H1 (cell line): Measurements from ENCODE around the gene CUL9. TPM values are rescaled to one million over a fixed set of nuclear protein-coding genes. Genes with fewer than 3 reads are reported as not detected.

ENCODE experiments used
- CTCF ChIA-PET: fragments of 300-600 bp; sonication (Branson Sonifier 250); formaldehyde crosslinking; loops from one replicate; lab custom pipeline; 2021; ENCODE audit not compliant: partially characterized antibody; lab: Charles Lee
- POLR2A ChIA-PET: fragments of 300-600 bp; sonication (Branson Sonifier 250); formaldehyde crosslinking; loops from one replicate; lab custom pipeline; 2021; ENCODE audit warnings: inconsistent platforms; ENCODE audit not compliant: partially characterized antibody; lab: Charles Lee
- DNase-seq, 2 experiments: peaks; one replicate each; pipeline versions ENCODE4 v3.0.0 to v3.0.0-alpha.2; 2010 to 2022; ENCODE audit warnings: low spot score in 2 of 2, low read depth in 1 of 2, mixed read lengths in 1 of 2
- FAIRE-seq: peaks from 2 replicates; lab custom pipeline; 2011; peaks lifted over from hg19 to GRCh38; lab: Jason Lieb, UNC
- H2AFZ ChIP-seq: 2 replicates; pipeline ENCODE4 v1.8.1; 2012; ENCODE audit warnings: low read length, inconsistent platforms
- H2AK5ac ChIP-seq: 2 replicates; pipeline ENCODE4 v1.6.1; 2013; ENCODE audit warnings: low read depth, low read length
- H2BK120ac ChIP-seq: replicated peaks from 2 replicates; pipeline ENCODE3; 2013; ENCODE audit warnings: low read depth, low read length, inconsistent platforms
- H2BK12ac ChIP-seq: 2 replicates; pipeline ENCODE4 v1.6.1; 2013; ENCODE audit warnings: low read depth, low read length
- H2BK15ac ChIP-seq: 2 replicates; pipeline ENCODE4 v1.6.1; 2013; ENCODE audit warnings: low read length
- H2BK20ac ChIP-seq: 2 replicates; pipeline ENCODE4 v1.6.1; 2013; ENCODE audit warnings: low read length
- H2BK5ac ChIP-seq: 2 replicates; pipeline ENCODE4 v1.6.1; 2013; ENCODE audit warnings: low read depth, low read length
- H3K14ac ChIP-seq: 2 replicates; pipeline ENCODE4 v1.6.1; 2013; ENCODE audit warnings: inconsistent platforms; ENCODE audit not compliant: insufficient read length
- H3K18ac ChIP-seq: 2 replicates; pipeline ENCODE4 v1.6.1; 2013; ENCODE audit warnings: low read length; ENCODE audit errors: extremely low read depth
- H3K23ac ChIP-seq: 2 replicates; pipeline ENCODE4 v1.6.1; 2013; ENCODE audit warnings: inconsistent platforms; ENCODE audit not compliant: insufficient read length
- H3K23me2 ChIP-seq: 2 replicates; pipeline ENCODE4 v1.6.1; 2013; ENCODE audit warnings: low read depth, low read length
- H3K27ac ChIP-seq: 2 replicates; pipeline ENCODE4 v1.6.1; 2011; ENCODE audit warnings: low read depth, low read length, inconsistent platforms
- H3K27me3 ChIP-seq, 4 experiments: replicated peaks in 1 of 4; 1 replicate in 1 of 4; 2 replicates in 3 of 4; pipeline versions ENCODE4 v1.6.1 to v1.8.1; 2011 to 2013; ENCODE audit warnings: low read length in 3 of 4, mild to moderate bottlenecking in 3 of 4, inconsistent platforms in 2 of 4, mixed read lengths in 2 of 4, moderate library complexity in 1 of 4; ENCODE audit not compliant: control insufficient read depth in 3 of 4, insufficient read depth in 3 of 4; ENCODE audit errors: extremely low read depth in 1 of 4
- H3K36me3 ChIP-seq, 4 experiments: 2 replicates each; pipeline versions ENCODE4 v1.6.1 to v1.8.1; 2011 to 2013; ENCODE audit warnings: mild to moderate bottlenecking in 4 of 4, low read length in 3 of 4, moderate library complexity in 2 of 4, control low read depth in 1 of 4, inconsistent platforms in 1 of 4; ENCODE audit not compliant: insufficient read depth in 4 of 4, control insufficient read depth in 2 of 4
- H3K4ac ChIP-seq: replicated peaks from 2 replicates; pipeline ENCODE3; 2013; ENCODE audit warnings: low read length, low read depth, mixed read lengths, inconsistent platforms; ENCODE audit not compliant: insufficient read length
- H3K4me1 ChIP-seq, 4 experiments: replicated peaks in 1 of 4; 1 replicate in 1 of 4; 2 replicates in 3 of 4; pipeline versions ENCODE4 v1.6.1 to v1.8.1; 2011 to 2013; ENCODE audit warnings: low read length in 3 of 4, inconsistent platforms in 2 of 4, mixed read lengths in 1 of 4; ENCODE audit not compliant: insufficient read depth in 4 of 4, control insufficient read depth in 3 of 4
- H3K4me2 ChIP-seq, 2 experiments: 2 replicates each; pipeline versions ENCODE4 v1.6.1 to v1.8.1; 2011 to 2013; ENCODE audit warnings: low read depth in 2 of 2, low read length in 2 of 2, control low read depth in 1 of 2, inconsistent platforms in 1 of 2, mild to moderate bottlenecking in 1 of 2; ENCODE audit not compliant: insufficient read depth in 1 of 2
- H3K4me3 ChIP-seq, 4 experiments: fragments of 200-600, 300-600 bp in 1 of 4; sonication (generic), shearing (Covaris generic), sonication (Bioruptor Twin) in 1 of 4; 2 replicates each; pipeline versions ENCODE4 v1.5.1 to v1.8.1; 2011 to 2016; ENCODE audit warnings: low read length in 4 of 4, low read depth in 3 of 4, control low read depth in 2 of 4, inconsistent platforms in 2 of 4, mild to moderate bottlenecking in 2 of 4, mixed read lengths in 1 of 4, moderate library complexity in 1 of 4; ENCODE audit not compliant: insufficient read depth in 2 of 4; ENCODE audit errors: extremely low read depth in 1 of 4
- H3K56ac ChIP-seq: replicated peaks from 2 replicates; pipeline ENCODE3; 2013; ENCODE audit warnings: low read depth, mild to moderate bottlenecking, mixed read lengths, low read length, inconsistent platforms; ENCODE audit not compliant: insufficient read length
- H3K79me1 ChIP-seq: 2 replicates; pipeline ENCODE4 v1.6.1; 2013; ENCODE audit warnings: low read depth, low read length, control low read depth
- H3K79me2 ChIP-seq, 2 experiments: 2 replicates each; pipeline versions ENCODE4 v1.6.1 to v1.8.1; 2012 to 2013; ENCODE audit warnings: low read length in 2 of 2, mild to moderate bottlenecking in 2 of 2, inconsistent platforms in 1 of 2; ENCODE audit not compliant: insufficient read depth in 2 of 2, control insufficient read depth in 1 of 2
- H3K9ac ChIP-seq, 4 experiments: replicated peaks in 1 of 4; 1 replicate in 1 of 4; 2 replicates in 3 of 4; pipeline versions ENCODE4 v1.6.1 to v1.8.1; 2011 to 2013; ENCODE audit warnings: low read depth in 3 of 4, low read length in 3 of 4, control low read depth in 2 of 4, mild to moderate bottlenecking in 2 of 4, moderate library complexity in 2 of 4, inconsistent platforms in 1 of 4; ENCODE audit errors: extremely low read depth in 1 of 4
- H3K9me3 ChIP-seq, 2 experiments: 2 replicates each; pipeline versions ENCODE4 v1.6.1 to v1.8.1; 2012 to 2013; ENCODE audit warnings: mild to moderate bottlenecking in 2 of 2, moderate library complexity in 2 of 2, control low read depth in 1 of 2, inconsistent platforms in 1 of 2, low read depth in 1 of 2, low read length in 1 of 2, mixed read lengths in 1 of 2; ENCODE audit not compliant: insufficient read depth in 2 of 2
- H4K20me1 ChIP-seq, 2 experiments: replicated peaks in 1 of 2; 2 replicates each; pipeline versions ENCODE3 to v1.8.1; 2011 to 2013; ENCODE audit warnings: inconsistent platforms in 2 of 2, low read length in 2 of 2, mild to moderate bottlenecking in 1 of 2; ENCODE audit not compliant: insufficient read depth in 2 of 2, control insufficient read depth in 1 of 2
- H4K5ac ChIP-seq: 2 replicates; pipeline ENCODE4 v1.6.1; 2013; ENCODE audit warnings: low read length, low read depth, mixed read lengths, inconsistent platforms; ENCODE audit not compliant: insufficient read length
- H4K8ac ChIP-seq: 2 replicates; pipeline ENCODE4 v1.8.0; 2013; ENCODE audit warnings: mild to moderate bottlenecking, moderate library complexity, low read length, inconsistent platforms; ENCODE audit not compliant: insufficient read depth; ENCODE audit errors: extremely low read depth
- H4K91ac ChIP-seq: replicated peaks from 2 replicates; pipeline ENCODE3; 2013; ENCODE audit warnings: low read length, mixed read lengths, inconsistent platforms; ENCODE audit not compliant: insufficient read length
- BRCA1 ChIP-seq: IDR thresholded peaks from 2 replicates; pipeline ENCODE4 v1.6.1; 2012; ENCODE audit warnings: low read depth, low read length, improper control_type of control experiment
- RAD21 ChIP-seq, 2 experiments: IDR thresholded peaks in 1 of 2; conservative IDR thresholded peaks in 1 of 2; 2 replicates each; pipeline ENCODE4 v1.6.1; 2011; ENCODE audit warnings: low read depth in 2 of 2, low read length in 2 of 2, improper control_type of control experiment in 1 of 2, inconsistent platforms in 1 of 2, mild to moderate bottlenecking in 1 of 2, moderate library complexity in 1 of 2
- RXRA ChIP-seq: IDR thresholded peaks from 2 replicates; pipeline ENCODE4 v1.6.1; 2011; ENCODE audit warnings: low read depth, mild to moderate bottlenecking, low read length, moderate library complexity; ENCODE audit not compliant: insufficient read depth
- WGBS, 2 experiments: shearing (Covaris generic) in 1 of 2; methylation state at CpG; one replicate each; pipeline versions ENCODE4 v1.1.6 to v1.1.7; 2013 to 2015; ENCODE audit warnings: low lambda C conversion rate in 2 of 2, mixed read lengths in 2 of 2, inconsistent platforms in 1 of 2, low coverage in 1 of 2, missing lambda C conversion rate in 1 of 2; ENCODE audit not compliant: insufficient replicate concordance in 2 of 2, insufficient coverage in 1 of 2, insufficient read length in 1 of 2; ENCODE audit errors: extremely low coverage in 1 of 2, missing lambda C conversion rate in 1 of 2; 5-methylcytosine and 5-hydroxymethylcytosine counted together
- polyA plus RNA-seq, 7 experiments: library from polyadenylated mRNA; depleted of rRNA in 3 of 7; stranded (reverse) in 5 of 7; unstranded in 2 of 7; fragments of >200 nt in 5 of 7; fragments of 200-250 nt in 2 of 7; gene quantifications; 1 replicate in 5 of 7; 2 replicates in 1 of 7; 4 replicates in 1 of 7; pipeline versions ENCODE4 v1.2.1 to v1.2.3, GENCODE V29; 2011 to 2013; ENCODE audit warnings: missing spikeins in 2 of 7, mixed read lengths in 2 of 7
- total RNA-seq: library from RNA; stranded (reverse); fragmentation: NEBNext Ultra II Directional; extraction: Animal tissue kit (Norgen Biotek cat#: 25700); gene quantifications from 2 replicates; pipeline ENCODE4 v1.2.1, GENCODE V29; 2021
- TF ChIP-seq, protein P1 (sequence below), 3 experiments: IDR thresholded peaks; 1 replicate in 2 of 3; 2 replicates in 1 of 3; pipeline versions ENCODE4 v1.5.1 to v1.6.1; 2011; ENCODE audit warnings: low read length in 3 of 3, mild to moderate bottlenecking in 3 of 3, inconsistent platforms in 2 of 3, low read depth in 1 of 3, moderate library complexity in 1 of 3; ENCODE audit not compliant: insufficient read depth in 1 of 3; ENCODE audit errors: control extremely low read depth in 1 of 3

Gene CUL9
- total and polyA plus RNA-seq, 2 of the 8 experiments (the other 6 are each of a cell fraction or from before 2014, with no cell fraction given) = 7.7 to 9.8 TPM

DNA sequence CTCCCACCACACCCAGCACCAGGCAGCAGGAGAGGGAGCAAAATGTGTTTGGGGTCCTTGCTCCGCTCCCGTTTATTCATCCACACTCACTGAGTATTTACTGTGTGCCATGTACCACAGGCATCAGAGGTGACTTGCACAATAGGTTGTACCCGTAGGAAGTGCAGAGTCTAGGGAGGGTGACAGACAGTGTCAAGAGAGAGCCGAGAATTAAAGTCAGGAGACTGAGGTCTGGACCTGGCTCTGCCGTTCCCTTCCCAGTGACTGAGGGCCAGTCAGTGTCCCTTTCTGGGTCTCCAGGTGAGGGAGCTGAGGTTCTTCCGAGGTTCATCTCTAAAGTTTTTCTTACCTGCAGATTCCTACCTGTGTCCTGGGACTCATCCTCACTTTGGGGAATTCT is 83.6 kb downstream of the CUL9 start:
- Histone ChIP-seq H2BK20ac (no peak overlapping the region), H3K9me3 (no peaks in the 10 kb centered on the region), H3K79me1 (no peaks in the 10 kb centered on the region), H2BK12ac (no peak overlapping the region), H4K5ac (no peak overlapping the region), H2AK5ac (no peak overlapping the region), H3K14ac (no peak overlapping the region), H3K4me2 (no peak overlapping the region), H4K91ac (no peak overlapping the region), H3K36me3 (no peaks in the 10 kb centered on the region), H3K4ac (no peak overlapping the region), H4K20me1 (peaks cover 0 to 2% of the 10 kb centered on the region in 2 experiments), H3K27ac (no peak overlapping the region), H2BK15ac (no peak overlapping the region; the same call in 1 of the 2 replicates), H3K27me3 (peaks cover 2 to 29% (median 27%) of the 10 kb centered on the region in 4 experiments), H3K4me3 (no peak overlapping the region), H3K4me1 (peaks cover 3 to 27% (median 17%) of the 10 kb centered on the region in 4 experiments), H2BK120ac (no peak overlapping the region), H3K18ac (no peak overlapping the region), H3K23ac (no peak overlapping the region), H4K8ac (no peak overlapping the region; the same call in 1 of the 2 replicates), H2AFZ (no peak overlapping the region), H2BK5ac (no peak overlapping the region), H3K79me2 (no peaks in the 10 kb centered on the region), H3K9ac (no peak overlapping the region), H3K56ac (no peak overlapping the region), H3K23me2 (peaks cover 4% of the 10 kb centered on the region; the same call in 1 of the 2 replicates)
- ChIA-PET CTCF (interaction anchor here (0.7 to 9.4 kb wide), 19 partner anchors 10 to 241 kb away, joined by 3 to 78 read pairs (median 5); partner anchors contain the start of genes DNPH1 and SLC22A7), POLR2A (interaction anchor here (1.8 kb wide), 1 partner anchor 16 kb away, joined by 4 read pairs; no protein-coding TSS in a partner anchor)
- FAIRE-seq = no peak
- 70% methylated on average over 6 of the region's 6 CpGs; no CpG with 5 or more reads in 1 of the 2 experiments for WGBS, 2 experiments
- no peak for DNase-seq
- TF ChIP-seq RAD21 (IDR thresholded peaks at IDR 0.05 in 1 of 2, conservative IDR thresholded peaks at IDR 0.05 in 1 of 2; ENCODE audit: low read depth in 2 of 2, low read length in 2 of 2) = peak; percentile 42 to 52
- TF ChIP-seq, protein P1, sequence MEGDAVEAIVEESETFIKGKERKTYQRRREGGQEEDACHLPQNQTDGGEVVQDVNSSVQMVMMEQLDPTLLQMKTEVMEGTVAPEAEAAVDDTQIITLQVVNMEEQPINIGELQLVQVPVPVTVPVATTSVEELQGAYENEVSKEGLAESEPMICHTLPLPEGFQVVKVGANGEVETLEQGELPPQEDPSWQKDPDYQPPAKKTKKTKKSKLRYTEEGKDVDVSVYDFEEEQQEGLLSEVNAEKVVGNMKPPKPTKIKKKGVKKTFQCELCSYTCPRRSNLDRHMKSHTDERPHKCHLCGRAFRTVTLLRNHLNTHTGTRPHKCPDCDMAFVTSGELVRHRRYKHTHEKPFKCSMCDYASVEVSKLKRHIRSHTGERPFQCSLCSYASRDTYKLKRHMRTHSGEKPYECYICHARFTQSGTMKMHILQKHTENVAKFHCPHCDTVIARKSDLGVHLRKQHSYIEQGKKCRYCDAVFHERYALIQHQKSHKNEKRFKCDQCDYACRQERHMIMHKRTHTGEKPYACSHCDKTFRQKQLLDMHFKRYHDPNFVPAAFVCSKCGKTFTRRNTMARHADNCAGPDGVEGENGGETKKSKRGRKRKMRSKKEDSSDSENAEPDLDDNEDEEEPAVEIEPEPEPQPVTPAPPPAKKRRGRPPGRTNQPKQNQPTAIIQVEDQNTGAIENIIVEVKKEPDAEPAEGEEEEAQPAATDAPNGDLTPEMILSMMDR (IDR thresholded peaks at IDR 0.05; ENCODE audit: control extremely low read depth in 1 of 3, insufficient read depth in 1 of 3, low read depth in 1 of 3, low read length in 3 of 3) = peak in 1 of 3 experiments; percentile 7; a peak in 1 of 4 replicates
- TF ChIP-seq RXRA = no peak
- TF ChIP-seq BRCA1 = no peak
